GM12875 (cell line): ENCODE results near the gene APOA1.

Experiments
- H3K4me3 ChIP-seq: one replicate; pipeline ENCODE4 v1.5.1; 2011; ENCODE audit warnings: low read depth, low read length, control low read depth
- TF ChIP-seq, protein P1 (sequence below): IDR thresholded peaks from 2 replicates; pipeline ENCODE4 v1.5.1; 2011; ENCODE audit warnings: low read depth, mild to moderate bottlenecking, control low read depth, inconsistent platforms, low read length, moderate library complexity, borderline replicate concordance; ENCODE audit not compliant: insufficient read depth

APOA1 gene

DNA sequence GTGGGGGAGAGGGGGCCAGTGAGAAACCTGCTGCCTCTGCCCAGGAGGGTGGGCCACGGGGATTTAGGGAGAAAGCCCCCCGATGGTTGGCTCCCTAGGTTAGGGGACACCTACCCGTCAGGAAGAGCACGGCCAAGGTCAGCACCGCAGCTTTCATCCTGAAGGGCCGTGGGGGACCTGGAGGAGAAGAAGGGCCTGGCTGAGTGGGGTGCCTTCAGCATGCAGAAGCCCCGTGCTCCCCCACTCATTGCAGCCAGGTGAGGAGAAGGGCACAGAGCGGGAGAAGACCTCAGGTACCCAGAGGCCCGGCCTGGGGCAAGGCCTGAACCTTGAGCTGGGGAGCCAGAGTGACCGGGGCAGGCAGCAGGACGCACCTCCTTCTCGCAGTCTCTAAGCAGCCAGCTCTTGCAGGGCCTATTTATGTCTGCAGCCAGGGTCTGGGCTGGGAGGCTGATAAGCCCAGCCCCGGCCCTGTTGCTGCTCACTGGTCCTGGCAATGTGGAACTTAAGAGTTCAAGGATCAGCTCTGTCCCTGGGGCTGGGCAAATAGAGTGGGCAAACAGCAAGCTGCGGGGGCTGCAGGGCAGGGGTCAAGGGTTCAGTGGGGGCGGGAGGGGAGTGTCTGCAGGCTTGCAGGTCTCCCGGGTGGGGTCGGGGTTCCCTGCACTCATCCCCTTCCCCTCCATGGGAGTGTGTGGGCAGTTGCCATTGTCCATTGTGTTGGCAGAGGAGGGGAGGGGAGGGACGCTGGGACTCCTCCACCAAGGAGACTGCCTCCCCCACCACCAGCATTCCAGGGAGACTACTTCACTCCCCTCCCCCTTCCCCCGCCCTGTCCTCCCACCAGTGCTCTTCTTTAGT, at the start of gene APOA1:
Gene APOA1, minus strand, starts transcription at position 392 of the 861 bp plus-strand sequence. Its CDS starts 235 bp downstream, at position 157.
- TF ChIP-seq, protein P1, sequence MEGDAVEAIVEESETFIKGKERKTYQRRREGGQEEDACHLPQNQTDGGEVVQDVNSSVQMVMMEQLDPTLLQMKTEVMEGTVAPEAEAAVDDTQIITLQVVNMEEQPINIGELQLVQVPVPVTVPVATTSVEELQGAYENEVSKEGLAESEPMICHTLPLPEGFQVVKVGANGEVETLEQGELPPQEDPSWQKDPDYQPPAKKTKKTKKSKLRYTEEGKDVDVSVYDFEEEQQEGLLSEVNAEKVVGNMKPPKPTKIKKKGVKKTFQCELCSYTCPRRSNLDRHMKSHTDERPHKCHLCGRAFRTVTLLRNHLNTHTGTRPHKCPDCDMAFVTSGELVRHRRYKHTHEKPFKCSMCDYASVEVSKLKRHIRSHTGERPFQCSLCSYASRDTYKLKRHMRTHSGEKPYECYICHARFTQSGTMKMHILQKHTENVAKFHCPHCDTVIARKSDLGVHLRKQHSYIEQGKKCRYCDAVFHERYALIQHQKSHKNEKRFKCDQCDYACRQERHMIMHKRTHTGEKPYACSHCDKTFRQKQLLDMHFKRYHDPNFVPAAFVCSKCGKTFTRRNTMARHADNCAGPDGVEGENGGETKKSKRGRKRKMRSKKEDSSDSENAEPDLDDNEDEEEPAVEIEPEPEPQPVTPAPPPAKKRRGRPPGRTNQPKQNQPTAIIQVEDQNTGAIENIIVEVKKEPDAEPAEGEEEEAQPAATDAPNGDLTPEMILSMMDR = no peak
- no peak within 1 kb of the TSS for H3K4me3 ChIP-seq

DNA sequence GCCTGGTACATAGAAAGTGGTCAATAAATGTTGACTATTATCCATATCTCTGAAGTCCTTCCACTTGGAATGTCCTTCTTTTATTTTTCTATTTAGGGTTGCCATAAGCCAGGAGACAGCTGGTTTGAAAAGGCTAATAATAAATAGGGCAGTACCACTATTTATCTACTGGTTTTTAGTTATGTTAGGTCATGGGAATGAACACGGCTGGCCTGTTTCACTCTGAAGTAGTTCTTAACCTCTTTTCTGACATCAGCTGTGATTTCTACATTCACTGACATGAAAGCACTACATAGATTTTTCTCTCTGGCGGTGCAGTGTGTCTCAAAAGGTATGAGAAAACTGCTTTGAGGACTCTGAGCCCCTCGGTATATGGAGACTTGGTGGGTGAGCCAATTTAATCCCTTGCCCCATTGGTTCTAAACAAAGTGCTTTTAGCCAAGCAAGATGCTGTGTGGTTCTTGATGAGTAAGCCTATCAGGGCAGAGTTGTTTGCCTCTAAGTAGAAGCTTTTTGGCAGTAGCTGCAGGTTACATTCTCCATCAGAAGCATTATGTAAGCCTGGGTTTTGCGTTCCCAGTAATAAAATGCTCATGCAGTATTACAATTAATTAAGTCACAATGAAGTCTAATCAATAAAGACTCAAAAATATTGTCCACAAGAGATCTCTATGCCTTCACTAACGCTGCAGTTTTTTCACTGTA, 48.7 kb upstream of the APOA1 start:
- no peak overlapping the region for H3K4me3 ChIP-seq
- TF ChIP-seq, protein P1 = no peak

DNA sequence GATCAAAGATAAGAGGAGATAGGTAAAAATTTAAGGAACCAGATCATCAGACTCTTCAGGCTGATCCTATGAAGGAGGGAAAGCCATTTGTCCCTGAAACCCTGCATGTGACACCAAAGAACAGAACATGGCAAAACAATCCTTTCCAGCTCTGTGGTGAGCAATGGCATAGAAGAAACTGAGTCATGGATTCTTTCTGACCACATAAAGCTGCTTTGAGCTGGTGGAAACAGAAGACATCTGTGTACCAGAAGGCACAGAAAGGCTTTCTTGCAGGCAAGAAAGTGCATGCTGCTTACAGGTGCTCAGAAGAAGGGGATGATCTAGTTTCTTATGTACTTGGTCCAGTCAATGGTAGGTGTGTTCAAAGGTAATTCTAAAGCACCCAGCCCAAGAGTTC, 45.0 kb upstream of the APOA1 start:
- H3K4me3 ChIP-seq = no peak overlapping the region
- TF ChIP-seq, protein P1 = no peak

DNA sequence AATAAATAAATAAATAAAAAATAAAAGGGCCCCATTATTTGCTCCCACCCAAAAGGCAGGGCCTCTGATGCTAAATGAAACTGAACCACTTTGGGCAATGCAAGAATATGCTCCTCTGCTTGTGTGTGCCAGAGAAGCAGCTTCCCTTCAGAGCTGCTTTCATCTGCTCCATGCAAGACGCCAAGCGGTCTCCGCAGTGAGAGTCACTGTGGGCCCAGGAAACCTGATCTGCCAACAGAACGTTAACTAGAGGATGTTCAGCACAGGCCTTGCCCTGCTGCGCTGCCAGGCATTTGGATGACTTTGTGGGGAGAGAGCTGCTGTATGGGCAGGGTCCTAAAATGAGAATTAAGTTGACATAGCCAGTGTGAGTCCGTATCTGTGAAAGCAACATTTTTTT, 43.7 kb upstream of the APOA1 start:
- H3K4me3 ChIP-seq = no peak overlapping the region
- TF ChIP-seq, protein P1 = no peak

DNA sequence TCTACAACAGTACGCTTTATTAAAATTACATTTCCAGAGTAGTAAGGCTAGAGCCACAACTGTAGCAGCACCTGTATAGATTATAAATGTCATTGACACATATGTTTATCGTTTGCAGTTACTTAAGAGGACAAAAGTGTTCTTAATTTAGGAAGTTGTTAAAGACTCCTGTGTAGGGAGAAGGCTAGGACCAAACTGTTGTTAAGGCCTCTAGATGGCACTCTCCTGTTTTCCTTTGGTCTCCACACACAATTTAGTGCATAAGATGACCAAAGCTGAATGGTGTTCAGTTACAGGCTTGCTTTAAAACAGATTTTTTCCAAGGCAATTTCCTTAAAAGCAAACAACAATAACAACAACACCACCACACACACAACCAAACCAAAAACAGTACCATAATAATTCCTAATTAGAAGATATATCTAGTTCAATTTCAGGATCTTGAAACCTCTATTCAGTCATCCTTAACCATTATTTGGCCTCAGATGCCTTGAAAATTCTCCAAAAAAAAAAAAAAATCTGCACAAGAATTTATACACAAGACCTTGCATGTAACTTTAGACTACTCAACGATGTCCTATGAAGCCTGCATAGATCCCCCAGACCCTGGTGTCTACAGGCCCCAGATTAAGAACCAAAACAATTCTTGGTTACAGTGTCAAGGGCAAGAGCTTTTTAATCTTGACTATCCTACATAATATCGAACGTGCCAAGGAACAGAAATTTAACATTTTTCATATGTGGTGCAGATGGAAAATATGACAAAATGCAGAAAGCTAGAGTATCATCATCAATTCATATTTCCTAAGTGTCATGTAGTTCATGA, 42.6 kb upstream of the APOA1 start:
- TF ChIP-seq, protein P1 = peak; percentile 58

DNA sequence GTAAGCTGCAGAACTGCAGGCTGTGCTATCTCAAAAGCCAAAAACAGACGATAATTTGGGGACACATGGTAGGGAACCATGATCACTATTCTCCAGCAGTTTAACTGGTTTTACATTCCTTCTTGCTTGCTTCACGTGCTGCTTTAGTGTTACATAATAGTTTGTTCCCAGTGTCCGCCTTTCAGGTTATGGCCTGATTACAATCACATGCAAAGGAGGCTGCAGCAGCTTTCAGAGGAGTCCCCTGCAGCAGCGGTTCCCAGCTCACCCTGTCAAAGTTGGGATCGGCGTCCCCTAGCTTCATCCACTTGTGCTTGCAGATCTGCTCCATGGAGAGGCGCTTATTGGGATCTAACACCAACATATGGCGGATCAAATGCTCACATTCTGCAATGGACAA, 39.2 kb upstream of the APOA1 start:
- H3K4me3 ChIP-seq = no peak overlapping the region
- TF ChIP-seq, protein P1 = no peak

More for the DNA sequence above, 42.6 kb upstream of the APOA1 start:
- H3K4me3 ChIP-seq = no peak overlapping the region
